Measurements from ENCODE around the gene ADAMTS17.

ADAMTS17 gene

GRCh38 chr15:100309109-100310040, 32.4 kb downstream of the ADAMTS17 start:
- DNase-seq = no peak

- no peak for DNase-seq
Observed at GRCh38 chr15:100308608-100309007, 33.2 kb downstream of the ADAMTS17 start.

- DNase-seq = no peak
Observed at GRCh38 chr15:100308213-100308600, 33.6 kb downstream of the ADAMTS17 start.

- DNase-seq = no peak
Observed at GRCh38 chr15:100307241-100308212, 34.2 kb downstream of the ADAMTS17 start.

GRCh38 chr15:100306098-100306497, 35.7 kb downstream of the ADAMTS17 start:
- no peak for DNase-seq

GRCh38 chr15:100301910-100302431, 39.8 kb downstream of the ADAMTS17 start:
- DNase-seq = no peak

- no peak for DNase-seq
Observed at GRCh38 chr15:100298257-100298656, 43.5 kb downstream of the ADAMTS17 start.

- no peak for DNase-seq
Observed at GRCh38 chr15:100297812-100298211, 44.0 kb downstream of the ADAMTS17 start.

GRCh38 chr15:100295939-100296565, 45.7 kb downstream of the ADAMTS17 start:
- DNase-seq = no peak

GRCh38 chr15:100292010-100292409, 49.8 kb downstream of the ADAMTS17 start:
- DNase-seq = no peak

- DNase-seq = no peak
Observed at GRCh38 chr15:100291106-100291505, 50.7 kb downstream of the ADAMTS17 start.

GRCh38 chr15:100285641-100286295, 56.0 kb downstream of the ADAMTS17 start:
- no peak for DNase-seq

- no peak for DNase-seq
Observed at GRCh38 chr15:100284701-100285100, 57.1 kb downstream of the ADAMTS17 start.

GRCh38 chr15:100284191-100284590, 57.6 kb downstream of the ADAMTS17 start:
- no peak for DNase-seq

GRCh38 chr15:100281096-100281917, 60.5 kb downstream of the ADAMTS17 start:
- no peak for DNase-seq

- DNase-seq = no peak
Observed at GRCh38 chr15:100279849-100280248, 61.9 kb downstream of the ADAMTS17 start.

- no peak for DNase-seq
Observed at GRCh38 chr15:100279446-100279845, 62.3 kb downstream of the ADAMTS17 start.

- DNase-seq = no peak
Observed at GRCh38 chr15:100278596-100279380, 63.0 kb downstream of the ADAMTS17 start.

- DNase-seq = no peak
Observed at GRCh38 chr15:100277087-100277855, 64.5 kb downstream of the ADAMTS17 start.

GRCh38 chr15:100276506-100276905, 65.3 kb downstream of the ADAMTS17 start:
- DNase-seq = no peak
